ENCODE results near the gene PCNX4. TPM values are rescaled to one million over a fixed set of nuclear protein-coding genes. Genes with fewer than 3 reads are reported as not detected.

The PCNX4 gene
- total RNA-seq, 1 donor from 2014 or later = 68.7 TPM

GRCh38 chr14:60197629-60198303, 106.0 kb downstream of the PCNX4 start:
- Mint-ChIP-seq H3K4me3 (ENCODE audit: unreplicated experiment) (no peak overlapping the region), H3K36me3 (ENCODE audit: low read depth, unreplicated experiment) (no peaks in the 10 kb centered on the region), H3K9me3 (ENCODE audit: unreplicated experiment) (no peaks in the 10 kb centered on the region), H3K4me1 (ENCODE audit: unreplicated experiment) (peaks cover 12% of the 10 kb centered on the region), H3K27me3 (ENCODE audit: unreplicated experiment) (no peaks in the 10 kb centered on the region), H3K27ac (ENCODE audit: unreplicated experiment) (no peak overlapping the region)
- DNase-seq (ENCODE audit: low spot score) = no peak
- no peak for TF ChIP-seq CTCF (IDR thresholded peaks at IDR 0.05; ENCODE audit: unreplicated experiment)

- DNase-seq (ENCODE audit: low spot score) = no peak
- H3K27ac Mint-ChIP-seq (ENCODE audit: unreplicated experiment) = no peak overlapping the region
- no peak for TF ChIP-seq CTCF (IDR thresholded peaks at IDR 0.05; ENCODE audit: unreplicated experiment)
- H3K27me3 Mint-ChIP-seq (ENCODE audit: unreplicated experiment) = no peaks in the 10 kb centered on the region
- peaks cover 12% of the 10 kb centered on the region for H3K4me1 Mint-ChIP-seq (ENCODE audit: unreplicated experiment)
- H3K4me3 Mint-ChIP-seq (ENCODE audit: unreplicated experiment) = no peak overlapping the region
- H3K9me3 Mint-ChIP-seq (ENCODE audit: unreplicated experiment) = no peaks in the 10 kb centered on the region
- H3K36me3 Mint-ChIP-seq (ENCODE audit: low read depth, unreplicated experiment) = no peaks in the 10 kb centered on the region
Observed at GRCh38 chr14:60199321-60199720, 107.6 kb downstream of the PCNX4 start.

- no peak overlapping the region for H3K4me3 Mint-ChIP-seq (ENCODE audit: unreplicated experiment)
- no peaks in the 10 kb centered on the region for H3K27me3 Mint-ChIP-seq (ENCODE audit: unreplicated experiment)
- H3K27ac Mint-ChIP-seq (ENCODE audit: unreplicated experiment) = no peak overlapping the region
- no peaks in the 10 kb centered on the region for H3K9me3 Mint-ChIP-seq (ENCODE audit: unreplicated experiment)
- no peaks in the 10 kb centered on the region for H3K4me1 Mint-ChIP-seq (ENCODE audit: unreplicated experiment)
- no peak for DNase-seq (ENCODE audit: low spot score)
- no peak for TF ChIP-seq CTCF (IDR thresholded peaks at IDR 0.05; ENCODE audit: unreplicated experiment)
- no peaks in the 10 kb centered on the region for H3K36me3 Mint-ChIP-seq (ENCODE audit: low read depth, unreplicated experiment)
Observed at GRCh38 chr14:60204104-60204842, 112.5 kb downstream of the PCNX4 start.

- no peaks in the 10 kb centered on the region for H3K9me3 Mint-ChIP-seq (ENCODE audit: unreplicated experiment)
- no peak overlapping the region for H3K27ac Mint-ChIP-seq (ENCODE audit: unreplicated experiment)
- no peaks in the 10 kb centered on the region for H3K4me1 Mint-ChIP-seq (ENCODE audit: unreplicated experiment)
- H3K27me3 Mint-ChIP-seq (ENCODE audit: unreplicated experiment) = no peaks in the 10 kb centered on the region
- no peaks in the 10 kb centered on the region for H3K36me3 Mint-ChIP-seq (ENCODE audit: low read depth, unreplicated experiment)
- TF ChIP-seq CTCF (IDR thresholded peaks at IDR 0.05; ENCODE audit: unreplicated experiment) = no peak
- no peak for DNase-seq (ENCODE audit: low spot score)
- H3K4me3 Mint-ChIP-seq (ENCODE audit: unreplicated experiment) = no peak overlapping the region
Observed at GRCh38 chr14:60204843-60205774, 113.4 kb downstream of the PCNX4 start.
